Rectal smooth muscle tissue (tissue), 1 donor: ENCODE measurements around the gene THRSP.
"Not testable (repeated sequence)": the region's sequence is repeated elsewhere in the genome, so short reads cannot be mapped to it uniquely, and the experiment has no call there.

Source experiments
- H3K27ac ChIP-seq: one replicate; pipeline ENCODE4 v1.7.0; 2013; ENCODE audit warnings: low read depth, low read length, inconsistent platforms
- H3K27me3 ChIP-seq: one replicate; pipeline ENCODE4 v1.7.0; 2013; ENCODE audit warnings: low read length; ENCODE audit not compliant: control insufficient read depth, insufficient read depth
- H3K36me3 ChIP-seq: one replicate; pipeline ENCODE4 v1.7.0; 2013; ENCODE audit warnings: low read length; ENCODE audit not compliant: control insufficient read depth, insufficient read depth
- H3K4me1 ChIP-seq: one replicate; pipeline ENCODE4 v1.7.0; 2013; ENCODE audit warnings: low read length; ENCODE audit not compliant: control insufficient read depth, insufficient read depth
- H3K4me3 ChIP-seq: one replicate; pipeline ENCODE4 v1.7.0; 2013; ENCODE audit warnings: low read length
- H3K9ac ChIP-seq: one replicate; pipeline ENCODE4 v1.7.0; 2013; ENCODE audit warnings: low read length

The THRSP gene

GRCh38 chr11:78076733-78077403 is 13.2 kb downstream of the THRSP start:
- peaks cover 8% of the 10 kb centered on the region for H3K4me1 ChIP-seq

GRCh38 chr11:78077592-78077991 is 13.9 kb downstream of the THRSP start:
- H3K36me3 ChIP-seq, H3K9ac ChIP-seq, H3K27me3 ChIP-seq, H3K27ac ChIP-seq, H3K4me1 ChIP-seq: not testable (repeated sequence)
- peak overlapping the region; percentile 93 for H3K4me3 ChIP-seq

More at GRCh38 chr11:78076733-78077403, 13.2 kb downstream of the THRSP start:
- Histone ChIP-seq H3K36me3 (peaks cover 5% of the 10 kb centered on the region), H3K27me3 (no peaks in the 10 kb centered on the region), H3K9ac (no peak overlapping the region), H3K27ac (no peak overlapping the region), H3K4me3 (no peak overlapping the region)

- Histone ChIP-seq H3K27ac (no peak overlapping the region), H3K4me3 (peak overlapping the region; percentile 93), H3K9ac (peak overlapping the region; percentile 80), H3K36me3 (no peaks in the 10 kb centered on the region), H3K27me3 (no peaks in the 10 kb centered on the region), H3K4me1 (peaks cover 8% of the 10 kb centered on the region)
These were observed 14.8 kb downstream of the THRSP start for GRCh38 chr11:78078218-78079167.

- Histone ChIP-seq H3K36me3 (no peaks in the 10 kb centered on the region), H3K27ac (peak within 1 kb of the TSS; percentile 84), H3K4me3 (peak within 1 kb of the TSS; percentile 93), H3K4me1 (peaks cover 8% of the 10 kb centered on the region), H3K9ac (peak within 1 kb of the TSS; percentile 80), H3K27me3 (no peaks in the 10 kb centered on the region)
These were observed 15.8 kb downstream of the THRSP start, which contains the start of gene NDUFC2 for GRCh38 chr11:78079232-78080083. NDUFC2 (minus strand) TSS chr11:78079862; CDS start chr11:78079744, 118 bp downstream.

GRCh38 chr11:78080084-78080817 is 16.6 kb downstream of the THRSP start:
- H3K4me1 ChIP-seq, result peaks cover 8% of the 10 kb centered on the region
- peak overlapping the region; percentile 84 for H3K27ac ChIP-seq
- peak overlapping the region; percentile 93 for H3K4me3 ChIP-seq
- H3K9ac ChIP-seq, result peak overlapping the region; percentile 80
- no peaks in the 10 kb centered on the region for H3K36me3 ChIP-seq
- no peaks in the 10 kb centered on the region for H3K27me3 ChIP-seq

- Histone ChIP-seq H3K4me1 (peaks cover 8% of the 10 kb centered on the region), H3K9ac (no peak overlapping the region), H3K27me3 (no peaks in the 10 kb centered on the region), H3K27ac (no peak overlapping the region), H3K4me3 (no peak overlapping the region), H3K36me3 (no peaks in the 10 kb centered on the region)
These were observed 17.3 kb downstream of the THRSP start for GRCh38 chr11:78080818-78081495.

- no peak overlapping the region for H3K4me3 ChIP-seq
- H3K27ac ChIP-seq, result no peak overlapping the region
- H3K9ac ChIP-seq, result no peak overlapping the region
- peaks cover 8% of the 10 kb centered on the region for H3K4me1 ChIP-seq
- H3K36me3 ChIP-seq, result no peaks in the 10 kb centered on the region
- H3K27me3 ChIP-seq, result no peaks in the 10 kb centered on the region
These were observed 17.9 kb downstream of the THRSP start for GRCh38 chr11:78081583-78081982.

GRCh38 chr11:78082146-78082545 is 18.5 kb downstream of the THRSP start:
- Histone ChIP-seq H3K9ac (no peak overlapping the region), H3K4me3 (no peak overlapping the region), H3K4me1 (peaks cover 6% of the 10 kb centered on the region), H3K27me3 (no peaks in the 10 kb centered on the region), H3K36me3 (no peaks in the 10 kb centered on the region), H3K27ac (no peak overlapping the region)

- H3K36me3 ChIP-seq, result no peaks in the 10 kb centered on the region
- no peak overlapping the region for H3K9ac ChIP-seq
- H3K27me3 ChIP-seq, result no peaks in the 10 kb centered on the region
- H3K27ac ChIP-seq, result no peak overlapping the region
- H3K4me3 ChIP-seq, result no peak overlapping the region
- peaks cover 5% of the 10 kb centered on the region for H3K4me1 ChIP-seq
These were observed 19.4 kb downstream of the THRSP start for GRCh38 chr11:78083021-78083420.

GRCh38 chr11:78084506-78084905 is 20.8 kb downstream of the THRSP start:
- not testable (repeated sequence) for H3K4me3 ChIP-seq, H3K27ac ChIP-seq, H3K9ac ChIP-seq, H3K36me3 ChIP-seq, H3K4me1 ChIP-seq, H3K27me3 ChIP-seq

- no peaks in the 10 kb centered on the region for H3K4me1 ChIP-seq
- no peaks in the 10 kb centered on the region for H3K27me3 ChIP-seq
- no peaks in the 10 kb centered on the region for H3K36me3 ChIP-seq
- no peak overlapping the region for H3K4me3 ChIP-seq
- H3K27ac ChIP-seq, result no peak overlapping the region
- H3K9ac ChIP-seq, result no peak overlapping the region
These were observed 22.3 kb downstream of the THRSP start for GRCh38 chr11:78085972-78086371.
